HCT116 (cell line): ENCODE results near the gene PALM2AKAP2. TPM values are rescaled to one million over a fixed set of nuclear protein-coding genes. Genes with fewer than 3 reads are reported as not detected.

Source experiments
- ATAC-seq: fragments of 200-7000 bp; cut with Tn5 transposase; 2 replicates; pipeline ENCODE4 v1.9.1; 2020; ENCODE audit warnings: mild to moderate bottlenecking, moderate library complexity
- BruUV-seq: library from RNA; stranded (reverse); fragments of 400-500 nt; replicated peaks from 2 replicates; lab custom pipeline; 2021; lab: Mats Ljungman, UMichigan
- CTCF ChIA-PET: fragments of 300-600 bp; sonication (Branson Sonifier 250); formaldehyde crosslinking; loops from one replicate; lab custom pipeline; 2021; ENCODE audit warnings: antibody characterized with exemption; lab: Charles Lee
- POLR2A ChIA-PET: fragments of 300-600, 350-600 bp; sonication (Branson Sonifier 250); formaldehyde crosslinking; loops from one replicate; lab custom pipeline; 2021; ENCODE audit warnings: antibody characterized with exemption; lab: Charles Lee
- RAD21 ChIA-PET, 2 experiments: fragments of 300-600 bp; sonication (Branson Sonifier 250); formaldehyde crosslinking; loops; one replicate each; lab custom pipeline; 2023; ENCODE audit warnings: low total read pairs in 2 of 2; ENCODE audit not compliant: uncharacterized antibody in 2 of 2, unreplicated experiment in 2 of 2, low non-redundant PET in 1 of 2; lab: Charles Lee
- DNase-seq: peaks from one replicate; pipeline ENCODE4 v3.0.0-alpha.2; 2010; ENCODE audit warnings: low read depth, low spot score
- H2AFZ ChIP-seq: fragments of 200-600 bp; shearing (Covaris generic), sonication (generic); 2 replicates; pipeline ENCODE4 v1.6.1; 2017; ENCODE audit warnings: low read depth, mixed run types, mixed read lengths, antibody characterized with exemption, low read length; ENCODE audit not compliant: poor library complexity, severe bottlenecking
- H3K27ac ChIP-seq: 2 replicates; pipeline ENCODE4 v1.5.1; 2012; ENCODE audit warnings: low read depth, low read length
- H3K27me3 ChIP-seq: fragments of 200-600 bp; sonication (generic); 2 replicates; pipeline ENCODE4 v1.6.1; 2016; ENCODE audit warnings: mixed run types, low read length, mixed read lengths; ENCODE audit not compliant: insufficient read depth
- H3K36me3 ChIP-seq, 2 experiments: fragments of 200-500 bp in 1 of 2; fragments of 200-600 bp in 1 of 2; sonication (Bioruptor generic) in 1 of 2; sonication (generic) in 1 of 2; 2 replicates each; pipeline versions ENCODE4 v1.5.1 to v1.6.1; 2014 to 2016; ENCODE audit warnings: low read length in 2 of 2, inconsistent platforms in 1 of 2, mixed read lengths in 1 of 2, mixed run types in 1 of 2; ENCODE audit not compliant: insufficient read depth in 2 of 2, control insufficient read depth in 1 of 2
- H3K4me1 ChIP-seq, 2 experiments: fragments of 200-600 bp in 1 of 2; sonication (generic) in 1 of 2; 2 replicates each; pipeline versions ENCODE4 v1.5.1 to v1.6.1; 2012 to 2017; ENCODE audit warnings: low read length in 2 of 2, inconsistent platforms in 1 of 2, mild to moderate bottlenecking in 1 of 2, mixed read lengths in 1 of 2, mixed run types in 1 of 2, moderate library complexity in 1 of 2; ENCODE audit not compliant: insufficient read depth in 2 of 2, control insufficient read depth in 1 of 2
- H3K4me2 ChIP-seq: fragments of 200-600 bp; sonication (generic); 2 replicates; pipeline ENCODE4 v1.6.1; 2017; ENCODE audit warnings: mixed run types, low read length, mixed read lengths
- H3K4me3 ChIP-seq, 2 experiments: fragments of 200-600 bp in 1 of 2; sonication (generic) in 1 of 2; replicated peaks in 1 of 2; 2 replicates each; pipeline ENCODE4 v1.5.1; 2011 to 2016; ENCODE audit warnings: low read length in 2 of 2, control low read depth in 1 of 2, low read depth in 1 of 2, mild to moderate bottlenecking in 1 of 2, mixed read lengths in 1 of 2, mixed run types in 1 of 2
- H3K79me2 ChIP-seq: fragments of 200-600 bp; sonication (generic); 2 replicates; pipeline ENCODE4 v1.6.1; 2017; ENCODE audit warnings: mild to moderate bottlenecking, mixed run types, low read length, moderate library complexity, mixed read lengths; ENCODE audit not compliant: insufficient read depth
- H3K9ac ChIP-seq: fragments of 200-600 bp; sonication (generic); 2 replicates; pipeline ENCODE4 v1.6.1; 2016; ENCODE audit warnings: low read length, mixed read lengths
- H3K9me2 ChIP-seq: fragments of 200-600 bp; sonication (generic), shearing (Covaris generic); 2 replicates; pipeline ENCODE4 v1.6.1; 2017; ENCODE audit warnings: mixed run types, mild to moderate bottlenecking, moderate library complexity; ENCODE audit not compliant: insufficient read depth
- H3K9me3 ChIP-seq, 2 experiments: fragments of 200-500 bp in 1 of 2; fragments of 200-600 bp in 1 of 2; sonication (Bioruptor generic) in 1 of 2; sonication (generic) in 1 of 2; 2 replicates each; pipeline ENCODE4 v1.6.1; 2014 to 2017; ENCODE audit warnings: low read length in 2 of 2, mixed read lengths in 2 of 2, inconsistent platforms in 1 of 2, low read depth in 1 of 2, mild to moderate bottlenecking in 1 of 2, mixed run types in 1 of 2, moderate library complexity in 1 of 2; ENCODE audit not compliant: control insufficient read depth in 1 of 2, insufficient read depth in 1 of 2
- H4K20me1 ChIP-seq: fragments of 200-600 bp; sonication (generic), shearing (Covaris generic); 2 replicates; pipeline ENCODE4 v1.6.1; 2017; ENCODE audit warnings: mixed run types, mild to moderate bottlenecking, moderate library complexity; ENCODE audit not compliant: insufficient read depth
- CEBPB ChIP-seq: IDR thresholded peaks from 2 replicates; pipeline ENCODE4 v1.6.1; 2012; ENCODE audit warnings: low read depth
- CTCF ChIP-seq, 3 experiments: fragments of 200-600 bp in 1 of 3; sonication (generic) in 1 of 3; IDR thresholded peaks in 2 of 3; conservative IDR thresholded peaks in 1 of 3; 2 replicates each; pipeline ENCODE4 v1.5.1; 2012 to 2017; ENCODE audit warnings: low read depth in 2 of 3, low read length in 2 of 3, antibody characterized with exemption in 1 of 3, borderline replicate concordance in 1 of 3, control low read depth in 1 of 3, mild to moderate bottlenecking in 1 of 3, mixed read lengths in 1 of 3, mixed run types in 1 of 3, moderate library complexity in 1 of 3; ENCODE audit not compliant: insufficient read depth in 1 of 3
- EZH2 ChIP-seq: fragments of 200-600 bp; sonication (generic); IDR thresholded peaks from 2 replicates; pipeline ENCODE4 v1.6.1; 2017; ENCODE audit warnings: antibody characterized with exemption, mixed run types
- FOSL1 ChIP-seq: IDR thresholded peaks from 2 replicates; pipeline ENCODE4 v1.6.1; 2012; ENCODE audit warnings: low read depth
- POLR2AphosphoS5 ChIP-seq: IDR thresholded peaks from 2 replicates; pipeline ENCODE4 v1.6.1; 2011; ENCODE audit warnings: mild to moderate bottlenecking, low read depth, low read length, moderate library complexity
- REST ChIP-seq: IDR thresholded peaks from 2 replicates; pipeline ENCODE4 v1.6.1; 2012; ENCODE audit warnings: low read depth
- SP1 ChIP-seq: IDR thresholded peaks from 2 replicates; pipeline ENCODE4 v1.6.1; 2012; ENCODE audit warnings: low read depth
- SRF ChIP-seq: IDR thresholded peaks from 2 replicates; pipeline ENCODE4 v1.6.1; 2012; ENCODE audit warnings: low read depth
- TCF7L2 ChIP-seq: IDR thresholded peaks from 2 replicates; pipeline ENCODE4 v1.7.0; 2011; ENCODE audit warnings: borderline replicate concordance, inconsistent platforms; ENCODE audit not compliant: insufficient read depth, insufficient read length; ENCODE audit errors: extremely low read depth
- YY1 ChIP-seq: IDR thresholded peaks from 2 replicates; pipeline ENCODE4 v1.6.1; 2011; ENCODE audit warnings: low read length, low read depth, moderate library complexity, mild to moderate bottlenecking; ENCODE audit not compliant: insufficient replicate concordance; ENCODE audit errors: extremely low read depth
- ZFX ChIP-seq: fragments of 450-650 bp; IDR thresholded peaks from 2 replicates; pipeline ENCODE4 v1.6.1; 2017
- intact Hi-C: fragments of 100-400 bp; cut with micrococcal nuclease; formaldehyde crosslinking; loops from 2 replicates; pipeline ENCODE4 v1.10.0; 2022
- total RNA-seq: library from RNA; stranded (reverse); gene quantifications from one replicate; pipeline ENCODE4 v1.2.1, GENCODE V29; 2021; ENCODE audit not compliant: unreplicated experiment

The PALM2AKAP2 gene
- total RNA-seq, 1 experiment from 2014 or later: 0.34 TPM

- POLR2A ChIA-PET: no interaction called here
These were observed 15.6 kb downstream of the PALM2AKAP2 start for GRCh38 chr9:109795613-109796012.

GRCh38 chr9:109796078-109796477, 16.1 kb downstream of the PALM2AKAP2 start:
- intact Hi-C loops: no loop called here
- no peak for ATAC-seq
- ChIA-PET POLR2A (no interaction called here), CTCF (no interaction called here), RAD21 (no interaction called here)
- no peak overlapping the region for H3K4me3 ChIP-seq
- no peak overlapping the region for H3K9ac ChIP-seq
- no peak for DNase-seq
- H2AFZ ChIP-seq: no peak overlapping the region
- peaks cover 9% of the 10 kb centered on the region; the same call in 1 of the 2 replicates for H3K27me3 ChIP-seq
- no TSS peak for BruUV-seq
- H3K4me2 ChIP-seq: no peak overlapping the region
- H3K9me3 ChIP-seq: no peaks in the 10 kb centered on the region
- no peaks in the 10 kb centered on the region for H4K20me1 ChIP-seq
- H3K79me2 ChIP-seq: no peaks in the 10 kb centered on the region
- H3K27ac ChIP-seq: no peak overlapping the region
- H3K4me1 ChIP-seq: no peaks in the 10 kb centered on the region
- no peaks in the 10 kb centered on the region for H3K36me3 ChIP-seq
- H3K9me2 ChIP-seq: no peaks in the 10 kb centered on the region
- no peak for TF ChIP-seq REST
- TF ChIP-seq EZH2: no peak
- TF ChIP-seq TCF7L2: no peak
- no peak for TF ChIP-seq CEBPB
- no peak for TF ChIP-seq POLR2AphosphoS5
- no peak for TF ChIP-seq ZFX

More at GRCh38 chr9:109795613-109796012, 15.6 kb downstream of the PALM2AKAP2 start:
- Histone ChIP-seq H3K4me2 (no peak overlapping the region), H3K4me3 (no peak overlapping the region), H3K9ac (no peak overlapping the region), H3K9me3 (no peaks in the 10 kb centered on the region), H3K4me1 (no peaks in the 10 kb centered on the region), H4K20me1 (no peaks in the 10 kb centered on the region), H3K27ac (no peak overlapping the region), H3K27me3 (peaks cover 11% of the 10 kb centered on the region; the same call in 1 of the 2 replicates), H2AFZ (no peak overlapping the region), H3K79me2 (no peaks in the 10 kb centered on the region), H3K36me3 (no peaks in the 10 kb centered on the region), H3K9me2 (no peaks in the 10 kb centered on the region)
- ATAC-seq (no peak), DNase-seq (no peak)
- ChIA-PET RAD21 (no interaction called here), CTCF (no interaction called here)
- no peak for TF ChIP-seq FOSL1
- TF ChIP-seq SP1: no peak
- no peak for TF ChIP-seq SRF
- TF ChIP-seq CTCF (IDR thresholded peaks at IDR 0.05 in 2 of 3, conservative IDR thresholded peaks at IDR 0.05 in 1 of 3; ENCODE audit: borderline replicate concordance in 1 of 3, insufficient read depth in 1 of 3, low read depth in 2 of 3, low read length in 2 of 3): no peak
- no peak for TF ChIP-seq EZH2
- no peak for TF ChIP-seq POLR2AphosphoS5
- no peak for TF ChIP-seq YY1
- BruUV-seq: no TSS peak
- intact Hi-C loops: no loop called here
